OCI-LY1 (cell line): ENCODE results near the gene XPA.
"Not testable (repeated sequence)": the region's sequence is repeated elsewhere in the genome, so short reads cannot be mapped to it uniquely, and the experiment has no call there.

ENCODE experiments used
- H2AFZ ChIP-seq: fragments of 200-600 bp; sonication (generic), shearing (Covaris generic); 2 replicates; pipeline ENCODE4 v1.6.0; 2014; ENCODE audit warnings: antibody characterized with exemption, mild to moderate bottlenecking, low read length
- H3F3A ChIP-seq: fragments of 200-600 bp; sonication (generic), shearing (Covaris generic); 2 replicates; pipeline ENCODE4 v1.6.0; 2014; ENCODE audit warnings: mild to moderate bottlenecking, antibody characterized with exemption, low read length, moderate library complexity; ENCODE audit not compliant: insufficient read depth
- H3K27ac ChIP-seq: fragments of 200-600 bp; sonication (generic); 2 replicates; pipeline ENCODE4 v1.5.1; 2014; ENCODE audit warnings: low read length, mixed run types, mild to moderate bottlenecking, low read depth; ENCODE audit not compliant: poor library complexity, severe bottlenecking
- H3K27me3 ChIP-seq: fragments of 200-600 bp; sonication (generic); 2 replicates; pipeline ENCODE4 v1.6.0; 2014; ENCODE audit warnings: antibody characterized with exemption, mild to moderate bottlenecking, low read length, moderate library complexity; ENCODE audit not compliant: insufficient read depth
- H3K36me3 ChIP-seq: fragments of 200-600 bp; sonication (generic); 2 replicates; pipeline ENCODE4 v1.6.1; 2014; ENCODE audit warnings: mild to moderate bottlenecking, antibody characterized with exemption, low read length, moderate library complexity, mixed read lengths; ENCODE audit not compliant: insufficient read depth
- H3K4me1 ChIP-seq: fragments of 200-600 bp; sonication (generic); 2 replicates; pipeline ENCODE4 v1.5.1; 2014; ENCODE audit warnings: mild to moderate bottlenecking, low read length, moderate library complexity; ENCODE audit not compliant: insufficient read depth, severe bottlenecking
- H3K4me2 ChIP-seq: fragments of 200-600 bp; sonication (generic), shearing (Covaris generic); 2 replicates; pipeline ENCODE4 v1.6.1; 2014; ENCODE audit warnings: low read length
- H3K4me3 ChIP-seq: fragments of 200-600 bp; sonication (generic); 2 replicates; pipeline ENCODE4 v1.5.1; 2014; ENCODE audit warnings: low read length, low read depth, mild to moderate bottlenecking, mixed read lengths; ENCODE audit not compliant: poor library complexity, severe bottlenecking
- H3K79me2 ChIP-seq: fragments of 200-600 bp; shearing (Covaris generic); 2 replicates; pipeline ENCODE4 v1.6.1; 2016; ENCODE audit warnings: mixed run types, low read length, mixed read lengths; ENCODE audit not compliant: insufficient read depth
- H3K9ac ChIP-seq: fragments of 200-600 bp; sonication (generic), shearing (Covaris generic); 2 replicates; pipeline ENCODE4 v1.6.1; 2014; ENCODE audit warnings: mild to moderate bottlenecking, low read length, mixed read lengths
- H3K9me2 ChIP-seq: fragments of 200-600 bp; sonication (generic), shearing (Covaris generic); 2 replicates; pipeline ENCODE4 v1.6.1; 2014; ENCODE audit warnings: low read depth, mild to moderate bottlenecking, low read length, mixed read lengths
- H3K9me3 ChIP-seq: fragments of 200-600 bp; shearing (Covaris generic); 2 replicates; pipeline ENCODE4 v1.6.1; 2014; ENCODE audit warnings: low read length, mixed read lengths
- H4K20me1 ChIP-seq: fragments of 200-600 bp; sonication (generic), shearing (Covaris generic); 2 replicates; pipeline ENCODE4 v1.6.0; 2016; ENCODE audit warnings: mild to moderate bottlenecking, low read length; ENCODE audit not compliant: insufficient read depth
- CTCF ChIP-seq: fragments of 200-600 bp; sonication (generic), shearing (Covaris generic); IDR thresholded peaks from 2 replicates; pipeline ENCODE4 v1.5.1; 2017; ENCODE audit warnings: mild to moderate bottlenecking, antibody characterized with exemption, low read length, moderate library complexity, mixed read lengths
- EZH2 ChIP-seq: fragments of 200-600 bp; sonication (generic), shearing (Covaris generic); IDR thresholded peaks from 2 replicates; pipeline ENCODE4 v1.8.0; 2017; ENCODE audit warnings: borderline replicate concordance, mixed run types, mild to moderate bottlenecking, antibody characterized with exemption, low read length, moderate library complexity, mixed read lengths

Gene XPA

GRCh38 chr9:97696803-97697601, at the start of gene XPA:
Gene XPA, minus strand, starts transcription at chr9:97697340. Its CDS starts 48 bp downstream, at chr9:97697292.
- H3K4me3 ChIP-seq: peak within 1 kb of the TSS; percentile 79
- no peaks in the 10 kb centered on the region for H3K9me2 ChIP-seq
- no peaks in the 10 kb centered on the region for H3K27me3 ChIP-seq
- peak within 1 kb of the TSS; percentile 86 for H3K4me2 ChIP-seq
- peaks cover 34% of the 10 kb centered on the region for H3K79me2 ChIP-seq
- H3F3A ChIP-seq: no peaks in the 10 kb centered on the region
- H4K20me1 ChIP-seq: no peaks in the 10 kb centered on the region
- peak within 1 kb of the TSS; percentile 85; the same call in 1 of the 2 replicates for H2AFZ ChIP-seq
- H3K9ac ChIP-seq: peak within 1 kb of the TSS; percentile 79
- peaks cover 49% of the 10 kb centered on the region for H3K4me1 ChIP-seq
- peak within 1 kb of the TSS; percentile 60 for H3K27ac ChIP-seq
- TF ChIP-seq CTCF: no peak
- no peak for TF ChIP-seq EZH2
- H3K36me3 ChIP-seq: peaks cover 13% of the 10 kb centered on the region; the same call in 1 of the 2 replicates
- H3K9me3 ChIP-seq: no peaks in the 10 kb centered on the region

- H3K9me3 ChIP-seq: no peaks in the 10 kb centered on the region
- H3K27ac ChIP-seq: no peak overlapping the region
- H3K9me2 ChIP-seq: no peaks in the 10 kb centered on the region
- no peak overlapping the region for H3K4me2 ChIP-seq
- no peak overlapping the region for H3K4me3 ChIP-seq
- no peaks in the 10 kb centered on the region for H3K79me2 ChIP-seq
- TF ChIP-seq EZH2: no peak
- no peak for TF ChIP-seq CTCF
- H3K9ac ChIP-seq: no peak overlapping the region
- no peaks in the 10 kb centered on the region for H3K36me3 ChIP-seq
- no peak overlapping the region for H2AFZ ChIP-seq
- no peaks in the 10 kb centered on the region for H4K20me1 ChIP-seq
- no peaks in the 10 kb centered on the region for H3F3A ChIP-seq
- H3K27me3 ChIP-seq: 0 out of 2 replicates have a peak, but pooled peaks cover 3% of the 10 kb centered on the region
- H3K4me1 ChIP-seq: no peaks in the 10 kb centered on the region
Measured at GRCh38 chr9:97744710-97745708, 47.9 kb upstream of the XPA start.

- not testable (repeated sequence) for H3K27me3 ChIP-seq, H3K27ac ChIP-seq, H3K4me1 ChIP-seq, H3F3A ChIP-seq, H3K4me3 ChIP-seq, H3K9me2 ChIP-seq, H3K9ac ChIP-seq, H3K79me2 ChIP-seq, H3K9me3 ChIP-seq, H2AFZ ChIP-seq, H3K36me3 ChIP-seq, H3K4me2 ChIP-seq, H4K20me1 ChIP-seq
Measured at GRCh38 chr9:97744025-97744424, 46.9 kb upstream of the XPA start.
